Measurements from ENCODE around the gene PHB1. TPM values are rescaled to one million over a fixed set of nuclear protein-coding genes. Genes with fewer than 3 reads are reported as not detected.

PHB1 gene
- total RNA-seq, 2 experiments from 2014 or later: 24.2 to 31.6 TPM

- Mint-ChIP-seq H3K9me3 (no peaks in the 10 kb centered on the region), H3K27me3 (peaks cover 42% of the 10 kb centered on the region), H3K4me1 (ENCODE audit: low read depth) (no peaks in the 10 kb centered on the region), H3K27ac (no peak overlapping the region), H3K4me3 (no peak overlapping the region), H3K36me3 (ENCODE audit: low read depth) (no peaks in the 10 kb centered on the region)
- Histone ChIP-seq H3K27ac (ENCODE audit: low read depth in 1 of 2, low read length in 2 of 2) (no peak overlapping the region), H3K4me1 (ENCODE audit: insufficient read depth, low read length) (no peaks in the 10 kb centered on the region), H3K4me3 (ENCODE audit: low read length) (no peak overlapping the region), H3K36me3 (ENCODE audit: insufficient read depth, low read length) (no peaks in the 10 kb centered on the region), H3K9me3 (ENCODE audit: control insufficient read depth in 1 of 2, insufficient read depth in 1 of 2, low read length in 2 of 2) (no peaks in the 10 kb centered on the region), H3K27me3 (ENCODE audit: control insufficient read depth in 1 of 2, insufficient read depth in 2 of 2, low read length in 2 of 2) (peaks cover 13 to 16% of the 10 kb centered on the region in 2 experiments)
- DNase-seq (no peak), ATAC-seq (ENCODE audit: poor library complexity) (no peak)
- ChIA-PET CTCF (no interaction called here), POLR2A (no interaction called here)
- intact Hi-C loops (cut with DNase I, micrococcal nuclease): no loop called here
- TF ChIP-seq CTCF (IDR thresholded peaks at IDR 0.05): no peak
Measured at GRCh38 chr17:49444384-49444783, 29.7 kb upstream of the PHB1 start.

GRCh38 chr17:49443862-49444261 lies 29.2 kb upstream of the PHB1 start:
- H3K27me3 Mint-ChIP-seq: peaks cover 47% of the 10 kb centered on the region
- H3K27ac Mint-ChIP-seq: no peak overlapping the region
- Histone ChIP-seq H3K4me3 (ENCODE audit: low read length) (no peak overlapping the region), H3K9me3 (ENCODE audit: control insufficient read depth in 1 of 2, insufficient read depth in 1 of 2, low read length in 2 of 2) (peaks cover 0 to 2% of the 10 kb centered on the region in 2 experiments), H3K27ac (ENCODE audit: low read depth in 1 of 2, low read length in 2 of 2) (no peak overlapping the region), H3K27me3 (ENCODE audit: control insufficient read depth in 1 of 2, insufficient read depth in 2 of 2, low read length in 2 of 2) (peaks cover 19 to 21% of the 10 kb centered on the region in 2 experiments), H3K4me1 (ENCODE audit: insufficient read depth, low read length) (no peaks in the 10 kb centered on the region), H3K36me3 (ENCODE audit: insufficient read depth, low read length) (no peaks in the 10 kb centered on the region)
- no peak for TF ChIP-seq CTCF (IDR thresholded peaks at IDR 0.05)
- intact Hi-C loops (cut with DNase I, micrococcal nuclease): no loop called here
- H3K9me3 Mint-ChIP-seq: no peaks in the 10 kb centered on the region
- CTCF ChIA-PET: no interaction called here
- no peak for ATAC-seq (ENCODE audit: poor library complexity)
- H3K4me1 Mint-ChIP-seq (ENCODE audit: low read depth): no peaks in the 10 kb centered on the region
- DNase-seq: no peak
- H3K4me3 Mint-ChIP-seq: no peak overlapping the region
- POLR2A ChIA-PET: no interaction called here
- H3K36me3 Mint-ChIP-seq (ENCODE audit: low read depth): no peaks in the 10 kb centered on the region

DNA sequence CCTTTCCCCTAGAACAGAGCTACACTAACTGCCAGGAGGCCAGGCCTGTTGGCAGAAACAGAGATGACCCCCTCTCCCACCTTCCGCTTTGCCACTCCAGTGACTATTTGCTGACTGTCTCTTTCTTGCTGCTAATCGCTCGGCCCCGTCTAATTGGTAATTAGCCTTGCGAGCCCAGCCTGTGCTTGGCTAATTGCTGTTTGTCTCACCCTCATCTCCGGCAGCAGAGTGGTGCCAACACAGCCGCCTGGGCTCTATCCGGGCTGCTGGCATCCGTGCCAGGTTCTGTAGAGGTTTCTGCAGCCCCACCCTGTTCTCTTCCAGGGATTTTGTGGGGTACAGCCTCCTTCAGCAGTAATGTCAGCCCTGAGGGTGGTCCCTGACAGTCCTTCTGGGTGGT lies 27.4 kb upstream of the PHB1 start:
- DNase-seq: no peak

More for the DNA sequence above, 27.4 kb upstream of the PHB1 start:
- ChIA-PET CTCF (no interaction called here), POLR2A (no interaction called here)
- Histone ChIP-seq H3K4me1 (ENCODE audit: insufficient read depth, low read length) (no peaks in the 10 kb centered on the region), H3K4me3 (ENCODE audit: low read length) (no peak overlapping the region), H3K36me3 (ENCODE audit: insufficient read depth, low read length) (no peaks in the 10 kb centered on the region), H3K27ac (ENCODE audit: low read depth in 1 of 2, low read length in 2 of 2) (no peak overlapping the region), H3K27me3 (ENCODE audit: control insufficient read depth in 1 of 2, insufficient read depth in 2 of 2, low read length in 2 of 2) (peaks cover 28 to 31% of the 10 kb centered on the region in 2 experiments), H3K9me3 (ENCODE audit: control insufficient read depth in 1 of 2, insufficient read depth in 1 of 2, low read length in 2 of 2) (peaks cover 0 to 6% of the 10 kb centered on the region in 2 experiments)
- Mint-ChIP-seq H3K27ac (no peak overlapping the region), H3K4me1 (ENCODE audit: low read depth) (no peaks in the 10 kb centered on the region), H3K4me3 (no peak overlapping the region), H3K36me3 (ENCODE audit: low read depth) (no peaks in the 10 kb centered on the region), H3K9me3 (no peaks in the 10 kb centered on the region), H3K27me3 (peaks cover 62% of the 10 kb centered on the region)
- no peak for TF ChIP-seq CTCF (IDR thresholded peaks at IDR 0.05)
- ATAC-seq (ENCODE audit: poor library complexity): no peak
- intact Hi-C loops (cut with DNase I, micrococcal nuclease): no loop called here
